Testis (tissue), 2 donors: ENCODE data around the gene RIPOR2.

ENCODE experiments used
- POLR2A ChIP-seq: fragments of 450-650 bp; IDR thresholded peaks from one replicate; pipeline ENCODE4 v1.6.1; 2017; ENCODE audit warnings: antibody characterized with exemption, mild to moderate bottlenecking, moderate library complexity
- TF ChIP-seq, protein P1 (sequence below), 3 experiments: fragments of 450-650 bp in 2 of 3; fragments of 200-600 bp in 1 of 3; sonication (generic) in 1 of 3; IDR thresholded peaks; one replicate each; pipeline ENCODE4 v1.5.1; 2016 to 2019; ENCODE audit warnings: antibody characterized with exemption in 3 of 3, mild to moderate bottlenecking in 2 of 3, moderate library complexity in 1 of 3

DNA sequence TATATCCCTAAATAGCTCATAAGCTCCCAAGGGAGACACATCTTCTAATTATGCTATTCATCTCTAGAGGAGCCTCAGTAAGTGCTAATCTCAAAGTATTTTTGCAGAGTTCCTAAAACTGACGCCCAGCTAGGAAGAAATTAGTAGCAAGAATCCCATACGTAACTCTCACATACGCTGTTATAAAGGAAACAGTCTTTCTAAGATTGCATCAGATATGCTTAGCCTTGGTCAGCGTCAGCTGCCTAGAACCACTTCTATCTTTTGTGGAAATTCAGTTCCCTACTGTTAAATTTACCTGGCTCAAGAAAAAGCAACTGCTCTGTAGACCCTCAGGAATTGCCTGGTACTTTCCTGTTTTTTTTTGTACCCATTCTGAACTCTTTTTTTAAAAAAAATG, 13.6 kb downstream of the RIPOR2 start:
- TF ChIP-seq POLR2A = no peak
- TF ChIP-seq, protein P1, sequence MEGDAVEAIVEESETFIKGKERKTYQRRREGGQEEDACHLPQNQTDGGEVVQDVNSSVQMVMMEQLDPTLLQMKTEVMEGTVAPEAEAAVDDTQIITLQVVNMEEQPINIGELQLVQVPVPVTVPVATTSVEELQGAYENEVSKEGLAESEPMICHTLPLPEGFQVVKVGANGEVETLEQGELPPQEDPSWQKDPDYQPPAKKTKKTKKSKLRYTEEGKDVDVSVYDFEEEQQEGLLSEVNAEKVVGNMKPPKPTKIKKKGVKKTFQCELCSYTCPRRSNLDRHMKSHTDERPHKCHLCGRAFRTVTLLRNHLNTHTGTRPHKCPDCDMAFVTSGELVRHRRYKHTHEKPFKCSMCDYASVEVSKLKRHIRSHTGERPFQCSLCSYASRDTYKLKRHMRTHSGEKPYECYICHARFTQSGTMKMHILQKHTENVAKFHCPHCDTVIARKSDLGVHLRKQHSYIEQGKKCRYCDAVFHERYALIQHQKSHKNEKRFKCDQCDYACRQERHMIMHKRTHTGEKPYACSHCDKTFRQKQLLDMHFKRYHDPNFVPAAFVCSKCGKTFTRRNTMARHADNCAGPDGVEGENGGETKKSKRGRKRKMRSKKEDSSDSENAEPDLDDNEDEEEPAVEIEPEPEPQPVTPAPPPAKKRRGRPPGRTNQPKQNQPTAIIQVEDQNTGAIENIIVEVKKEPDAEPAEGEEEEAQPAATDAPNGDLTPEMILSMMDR (IDR thresholded peaks at IDR 0.05) = no peak
